ENCODE measurements around the gene KLF6. TPM values are rescaled to one million over a fixed set of nuclear protein-coding genes. Genes with fewer than 3 reads are reported as not detected.
A peak's percentile ranks its signal among the peaks of the same experiment; 100 is the strongest.

KLF6 gene
- total RNA-seq, 1 donor from 2014 or later, result 151 TPM

GRCh38 chr10:3827768-3828403, 42.9 kb upstream of the KLF6 start:
- Mint-ChIP-seq H3K27me3 (no peaks in the 10 kb centered on the region), H3K9me3 (no peaks in the 10 kb centered on the region), H3K4me1 (peaks cover 23% of the 10 kb centered on the region), H3K36me3 (ENCODE audit: low read depth) (no peaks in the 10 kb centered on the region), H3K4me3 (peak overlapping the region; percentile 75), H3K27ac (peak overlapping the region; percentile 82)
- ChIA-PET CTCF (no interaction called here), POLR2A (interaction anchor here (1.2 to 5.8 kb wide), 3 partner anchors 8 to 47 kb away, joined by 3 to 68 read pairs (median 3); partner anchors contain the start of gene KLF6)
- intact Hi-C loops (cut with micrococcal nuclease), result loop anchor here (2.0 kb wide), 2 partner anchors 23 to 43 kb away; partner anchors contain the start of gene KLF6
- no peak for TF ChIP-seq CTCF (IDR thresholded peaks at IDR 0.05)
- DNase-seq (no peak), ATAC-seq (ENCODE audit: low read depth) (no peak)

- POLR2A ChIA-PET, result interaction anchor here (0.6 to 5.8 kb wide), 3 partner anchors 9 to 305 kb away, joined by 3 to 68 read pairs (median 4); partner anchors contain the start of gene KLF6
Observed at GRCh38 chr10:3827266-3827665, 42.3 kb upstream of the KLF6 start.

GRCh38 chr10:3825862-3826351, 40.9 kb upstream of the KLF6 start:
- POLR2A ChIA-PET, result no interaction called here
- H3K27me3 Mint-ChIP-seq, result no peaks in the 10 kb centered on the region
- H3K27ac Mint-ChIP-seq, result no peak overlapping the region
- CTCF ChIA-PET, result no interaction called here
- H3K9me3 Mint-ChIP-seq, result no peaks in the 10 kb centered on the region
- no peak for TF ChIP-seq CTCF (IDR thresholded peaks at IDR 0.05)
- H3K36me3 Mint-ChIP-seq (ENCODE audit: low read depth), result no peaks in the 10 kb centered on the region
- intact Hi-C loops (cut with micrococcal nuclease), result no loop called here
- ATAC-seq (ENCODE audit: low read depth) (no peak), DNase-seq (no peak)
- no peak overlapping the region for H3K4me3 Mint-ChIP-seq
- H3K4me1 Mint-ChIP-seq, result peaks cover 22% of the 10 kb centered on the region

More at GRCh38 chr10:3827266-3827665, 42.3 kb upstream of the KLF6 start:
- no peaks in the 10 kb centered on the region for H3K27me3 Mint-ChIP-seq
- ATAC-seq (ENCODE audit: low read depth) (no peak), DNase-seq (no peak)
- no peak for TF ChIP-seq CTCF (IDR thresholded peaks at IDR 0.05)
- no peak overlapping the region for H3K4me3 Mint-ChIP-seq
- H3K4me1 Mint-ChIP-seq, result peaks cover 22% of the 10 kb centered on the region
- H3K9me3 Mint-ChIP-seq, result no peaks in the 10 kb centered on the region
- H3K27ac Mint-ChIP-seq, result no peak overlapping the region
- H3K36me3 Mint-ChIP-seq (ENCODE audit: low read depth), result no peaks in the 10 kb centered on the region
- CTCF ChIA-PET, result no interaction called here
- intact Hi-C loops (cut with micrococcal nuclease), result no loop called here

DNA sequence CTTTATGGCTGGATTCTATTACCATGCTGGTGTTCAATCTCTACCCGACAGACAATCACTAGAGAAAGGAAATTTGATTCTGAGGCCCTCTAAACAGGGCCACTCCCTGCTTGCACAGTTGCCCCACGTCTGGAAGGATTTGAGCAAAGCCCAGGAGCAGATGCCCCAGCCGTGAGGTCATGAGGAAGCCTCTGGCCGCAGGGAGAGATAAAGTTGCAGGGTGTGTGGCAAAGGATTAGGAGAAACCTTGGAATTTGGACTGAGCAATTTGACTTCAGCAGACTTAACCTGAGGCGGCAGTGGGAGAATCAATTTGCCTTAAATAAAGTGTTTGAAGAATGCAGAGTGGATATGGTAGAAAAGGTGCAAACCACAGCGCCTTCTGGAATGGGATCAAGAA, 40.2 kb upstream of the KLF6 start:
- no peaks in the 10 kb centered on the region for H3K36me3 Mint-ChIP-seq (ENCODE audit: low read depth)
- ChIA-PET POLR2A (no interaction called here), CTCF (no interaction called here)
- ATAC-seq (ENCODE audit: low read depth) (no peak), DNase-seq (no peak)
- H3K9me3 Mint-ChIP-seq, result no peaks in the 10 kb centered on the region
- no peak overlapping the region for H3K4me3 Mint-ChIP-seq
- H3K27ac Mint-ChIP-seq, result no peak overlapping the region
- H3K4me1 Mint-ChIP-seq, result peaks cover 20% of the 10 kb centered on the region
- intact Hi-C loops (cut with micrococcal nuclease), result no loop called here
- TF ChIP-seq CTCF (IDR thresholded peaks at IDR 0.05), result no peak
- no peaks in the 10 kb centered on the region for H3K27me3 Mint-ChIP-seq

DNA sequence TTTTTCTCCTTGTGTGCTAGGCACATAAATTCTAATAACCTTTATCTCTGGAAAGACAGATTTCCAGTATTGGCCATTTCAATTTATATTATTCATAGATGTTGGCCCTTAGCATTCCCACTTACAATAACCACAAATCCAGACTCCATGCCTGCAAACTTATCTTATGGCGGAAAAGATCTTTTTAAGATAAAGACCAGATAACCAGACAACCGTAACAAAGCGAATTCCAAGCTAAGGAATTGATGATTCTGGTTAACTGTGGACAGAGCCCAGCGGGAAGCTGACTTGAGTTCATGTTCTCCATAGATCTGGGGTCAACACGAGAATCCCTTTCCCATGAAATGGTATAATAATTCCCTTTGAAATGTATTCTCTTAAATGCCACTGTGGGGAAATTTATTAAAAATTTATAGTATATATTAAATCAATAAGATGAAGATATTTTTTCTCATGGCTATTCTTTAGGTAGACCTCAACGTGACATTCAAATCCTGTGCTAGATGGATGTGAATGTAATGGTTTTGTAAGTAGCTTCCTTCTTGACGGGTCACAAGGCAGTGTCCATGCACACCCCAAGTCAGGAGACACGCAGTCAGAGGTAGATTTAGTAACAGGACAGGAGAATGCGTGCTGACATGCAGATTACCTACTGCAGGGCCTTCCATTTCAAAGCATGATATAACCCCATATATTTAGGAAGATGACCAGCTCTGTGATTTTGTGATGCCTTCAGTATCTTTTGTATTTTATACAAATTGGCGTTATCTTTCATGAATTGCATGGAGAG, 37.7 kb upstream of the KLF6 start:
- Mint-ChIP-seq H3K27me3 (no peaks in the 10 kb centered on the region), H3K36me3 (ENCODE audit: low read depth) (no peaks in the 10 kb centered on the region), H3K27ac (no peak overlapping the region), H3K9me3 (no peaks in the 10 kb centered on the region), H3K4me3 (no peak overlapping the region), H3K4me1 (peaks cover 2% of the 10 kb centered on the region)
- DNase-seq, result no peak
- TF ChIP-seq CTCF (IDR thresholded peaks at IDR 0.05), result no peak
- CTCF ChIA-PET, result no interaction called here
- POLR2A ChIA-PET, result interaction anchor here (1.0 to 1.2 kb wide), 2 partner anchors 13 to 38 kb away, joined by 3 read pairs; partner anchors contain the start of gene KLF6
- ATAC-seq (ENCODE audit: low read depth), result no peak
- intact Hi-C loops (cut with micrococcal nuclease), result no loop called here
